GM12878 (cell line): ENCODE results near the gene SEL1L2. TPM values are rescaled to one million over a fixed set of nuclear protein-coding genes. Genes with fewer than 3 reads are reported as not detected.

Experiments
- ATAC-seq: fragments of 200-7000 bp; cut with Tn5 transposase; 3 replicates; pipeline ENCODE4 v1.9.1; 2020; ENCODE audit warnings: mild to moderate bottlenecking, moderate library complexity
- BruUV-seq: library from RNA; stranded (reverse); fragments of 400-500 nt; replicated peaks from 2 replicates; lab custom pipeline; 2021; lab: Mats Ljungman, UMichigan
- CTCF ChIA-PET: fragments of 300-600 bp; sonication (Branson Sonifier 250); formaldehyde crosslinking; extraction: SDS; loops from one replicate; lab custom pipeline; 2021; ENCODE audit warnings: inconsistent platforms; lab: Yijun Ruan, JAX
- POLR2A ChIA-PET: fragments of 350-600 bp; formaldehyde crosslinking; extraction: SDS; loops from one replicate; lab custom pipeline; 2021; ENCODE audit warnings: inconsistent platforms; lab: Charles Lee
- RAD21 ChIA-PET: fragments of 300-600 bp; sonication (Branson Sonifier 250); formaldehyde crosslinking; loops from one replicate; lab custom pipeline; 2023; ENCODE audit warnings: antibody characterized with exemption; ENCODE audit not compliant: unreplicated experiment; lab: Charles Lee
- SMC1A ChIA-PET: fragments of 300-600 bp; sonication (Branson Sonifier 250); formaldehyde crosslinking; loops from one replicate; lab custom pipeline; 2023; ENCODE audit not compliant: unreplicated experiment, uncharacterized antibody; lab: Charles Lee
- DNase-seq: peaks from one replicate; pipeline ENCODE4 v3.0.0-alpha.2; 2011; ENCODE audit warnings: low read depth, low spot score
- FAIRE-seq: peaks from 3 replicates; lab custom pipeline; 2011; peaks lifted over from hg19 to GRCh38; lab: Jason Lieb, UNC
- H2AFZ ChIP-seq: 2 replicates; pipeline ENCODE4 v1.6.0; 2011; ENCODE audit warnings: low read depth, low read length, control low read depth; ENCODE audit not compliant: control insufficient read depth
- H3K27ac ChIP-seq: 2 replicates; pipeline ENCODE4 v1.5.1; 2011; ENCODE audit warnings: control low read depth; ENCODE audit not compliant: control insufficient read depth, insufficient read depth
- H3K27me3 ChIP-seq, 2 experiments: replicated peaks in 1 of 2; 2 replicates each; pipeline versions ENCODE4 v1.6.0 to v1.6.1; 2011; ENCODE audit warnings: low read length in 1 of 2; ENCODE audit not compliant: control insufficient read depth in 2 of 2, insufficient read depth in 2 of 2
- H3K36me3 ChIP-seq, 2 experiments: 2 replicates each; pipeline ENCODE4 v1.5.1; 2011; ENCODE audit warnings: low read length in 1 of 2; ENCODE audit not compliant: control insufficient read depth in 2 of 2, insufficient read depth in 2 of 2
- H3K4me1 ChIP-seq: 2 replicates; pipeline ENCODE4 v1.6.1; 2011; ENCODE audit warnings: mild to moderate bottlenecking, low read length, moderate library complexity, mixed read lengths; ENCODE audit not compliant: control insufficient read depth, insufficient read depth
- H3K4me2 ChIP-seq: 2 replicates; pipeline ENCODE4 v1.6.0; 2011; ENCODE audit warnings: control low read depth; ENCODE audit not compliant: control insufficient read depth, insufficient read depth
- H3K4me3 ChIP-seq: fragments of 200-600 bp; sonication (generic); 2 replicates; pipeline ENCODE4 v1.5.1; 2016
- H3K79me2 ChIP-seq: 2 replicates; pipeline ENCODE4 v1.6.0; 2011; ENCODE audit warnings: low read length; ENCODE audit not compliant: control insufficient read depth, insufficient read depth
- H3K9ac ChIP-seq: 2 replicates; pipeline ENCODE4 v1.8.0; 2011; ENCODE audit warnings: low read length, control low read depth, mixed read lengths; ENCODE audit not compliant: control insufficient read depth, insufficient read depth
- H3K9me3 ChIP-seq: replicated peaks from 3 replicates; pipeline ENCODE4 v1.5.1; 2011; ENCODE audit warnings: mild to moderate bottlenecking, low read length; ENCODE audit not compliant: control insufficient read depth, insufficient read depth
- H4K20me1 ChIP-seq: 2 replicates; pipeline ENCODE4 v1.6.0; 2011; ENCODE audit not compliant: control insufficient read depth, insufficient read depth
- BCL3 ChIP-seq: IDR thresholded peaks from 2 replicates; pipeline ENCODE4 v1.6.1; 2011; ENCODE audit warnings: borderline replicate concordance, low read depth, mild to moderate bottlenecking, moderate library complexity, low read length; ENCODE audit not compliant: insufficient read depth, poor library complexity, severe bottlenecking
- HCFC1 ChIP-seq: fragments of 150-350 bp; IDR thresholded peaks from 2 replicates; pipeline ENCODE4 v1.6.1; 2014; ENCODE audit warnings: low read length
- NFYB ChIP-seq: IDR thresholded peaks from 2 replicates; pipeline ENCODE4 v1.6.1; 2011; ENCODE audit warnings: low read depth, mild to moderate bottlenecking, low read length, improper control_type of control experiment, moderate library complexity; ENCODE audit not compliant: insufficient read depth
- SKIL ChIP-seq: fragments of 450-650 bp; IDR thresholded peaks from 2 replicates; pipeline ENCODE4 v1.6.1; 2017; ENCODE audit warnings: mild to moderate bottlenecking, low read depth, inconsistent platforms; ENCODE audit not compliant: poor library complexity, severe bottlenecking
- WGBS: methylation state at CpG from one replicate; pipeline ENCODE4 v1.1.6; 2016; ENCODE audit warnings: low lambda C conversion rate; ENCODE audit not compliant: insufficient replicate concordance, insufficient coverage; ENCODE audit errors: missing lambda C conversion rate; 5-methylcytosine and 5-hydroxymethylcytosine counted together
- in situ Hi-C: fragments of 300-500 bp; cut with MboI; formaldehyde crosslinking; loops from 9 replicates; pipeline ENCODE4 v1.14.3; 2018; ENCODE audit warnings: mixed read lengths
- intact Hi-C: fragments of 100-400 bp; cut with micrococcal nuclease; formaldehyde crosslinking; loops from one replicate; pipeline ENCODE4 v1.14.2; 2022; ENCODE audit not compliant: unreplicated experiment
- polyA plus RNA-seq, 11 experiments: library from polyadenylated mRNA; depleted of rRNA in 4 of 11; unstranded in 6 of 11; stranded (reverse) in 5 of 11; fragments of >200 nt; fragmentation: Nextera tagmentation in 4 of 11; fragmentation: Illumina TruSeq in 1 of 11; extraction: Ambion mirVana in 4 of 11; extraction: Trizol in 1 of 11; gene quantifications; 1 replicate in 1 of 11; 2 replicates in 10 of 11; pipeline versions ENCODE4 v1.2.1 to v1.2.3, GENCODE V29; 2011 to 2016; ENCODE audit warnings: inconsistent platforms in 2 of 11, missing spikeins in 2 of 11, low read depth in 1 of 11
- total RNA-seq, 4 experiments: library from RNA; depleted of rRNA in 3 of 4; stranded (reverse); fragments of >200 nt in 3 of 4; fragmentation: Illumina TruSeq in 1 of 4; extraction: Trizol in 1 of 4; gene quantifications; 2 replicates each; pipeline versions ENCODE4 v1.2.1 to v1.2.3, GENCODE V29; 2013 to 2021
- TF ChIP-seq, protein P1 (sequence below): fragments of 150-350 bp; IDR thresholded peaks from 2 replicates; pipeline ENCODE4 v1.6.1; 2014; ENCODE audit warnings: mild to moderate bottlenecking, low read depth, low read length

SEL1L2 gene
- total and polyA plus RNA-seq, 10 of the 15 experiments (the other 5 are each of a cell fraction or from before 2014, with no cell fraction given) = not detected

- H3K4me1 ChIP-seq = no peaks in the 10 kb centered on the region
- H3K4me2 ChIP-seq = no peak overlapping the region
- no peaks in the 10 kb centered on the region for H4K20me1 ChIP-seq
- ChIA-PET POLR2A (no interaction called here), SMC1A (no interaction called here), CTCF (no interaction called here)
- 45% methylated on average over 5 of the region's 5 CpGs for WGBS
- no peak overlapping the region for H3K9ac ChIP-seq
- no peaks in the 10 kb centered on the region for H3K9me3 ChIP-seq
- no peaks in the 10 kb centered on the region for H3K79me2 ChIP-seq
- no peaks in the 10 kb centered on the region for H3K36me3 ChIP-seq
- in situ Hi-C loops = no loop called here
- no peak for ATAC-seq
- BruUV-seq = no TSS peak
- TF ChIP-seq HCFC1 (no peak), BCL3 (peak; percentile 74), NFYB (no peak)
- TF ChIP-seq, all 136 proteins: peak for 1
- no peak for DNase-seq
- no peak overlapping the region for H3K27ac ChIP-seq
- intact Hi-C loops = no loop called here
- H3K27me3 ChIP-seq = no peaks in the 10 kb centered on the region
- no peak overlapping the region for H2AFZ ChIP-seq
- H3K4me3 ChIP-seq = no peak overlapping the region
- no peak for FAIRE-seq
- RAD21 ChIA-PET = no interaction called here
These were observed 132.0 kb downstream of the SEL1L2 start for GRCh38 chr20:13858439-13858838.

DNA sequence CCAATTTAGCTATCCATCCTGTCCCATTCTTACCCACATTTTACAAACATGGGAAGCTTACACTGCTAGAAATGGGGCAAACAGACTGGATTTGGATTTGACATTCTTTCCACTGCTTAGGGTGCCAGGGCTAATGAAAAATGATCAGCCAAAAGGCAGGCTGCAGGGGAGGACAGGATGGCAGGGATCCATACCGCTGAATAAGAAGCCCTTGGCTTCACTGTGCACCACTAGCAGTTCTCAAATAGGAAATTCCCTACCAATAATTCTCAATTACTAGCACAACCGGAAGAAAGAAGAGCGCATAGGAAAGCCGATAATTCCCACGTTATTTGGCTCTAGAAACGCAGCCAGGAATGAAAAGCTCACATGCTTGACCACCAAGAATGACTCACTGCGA is 132.5 kb downstream of the SEL1L2 start:
- no peak overlapping the region for H3K27ac ChIP-seq
- FAIRE-seq = no peak
- SMC1A ChIA-PET = no interaction called here
- H4K20me1 ChIP-seq = no peaks in the 10 kb centered on the region
- H2AFZ ChIP-seq = no peak overlapping the region
- intact Hi-C loops = no loop called here
- TF ChIP-seq, protein P1, sequence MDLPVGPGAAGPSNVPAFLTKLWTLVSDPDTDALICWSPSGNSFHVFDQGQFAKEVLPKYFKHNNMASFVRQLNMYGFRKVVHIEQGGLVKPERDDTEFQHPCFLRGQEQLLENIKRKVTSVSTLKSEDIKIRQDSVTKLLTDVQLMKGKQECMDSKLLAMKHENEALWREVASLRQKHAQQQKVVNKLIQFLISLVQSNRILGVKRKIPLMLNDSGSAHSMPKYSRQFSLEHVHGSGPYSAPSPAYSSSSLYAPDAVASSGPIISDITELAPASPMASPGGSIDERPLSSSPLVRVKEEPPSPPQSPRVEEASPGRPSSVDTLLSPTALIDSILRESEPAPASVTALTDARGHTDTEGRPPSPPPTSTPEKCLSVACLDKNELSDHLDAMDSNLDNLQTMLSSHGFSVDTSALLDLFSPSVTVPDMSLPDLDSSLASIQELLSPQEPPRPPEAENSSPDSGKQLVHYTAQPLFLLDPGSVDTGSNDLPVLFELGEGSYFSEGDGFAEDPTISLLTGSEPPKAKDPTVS = no peak
- no peak for TF ChIP-seq SKIL
- TF ChIP-seq, all 136 proteins: peak for 0
- Histone ChIP-seq H3K4me2 (no peak overlapping the region), H3K4me3 (no peak overlapping the region), H3K9me3 (no peaks in the 10 kb centered on the region), H3K27me3 (no peaks in the 10 kb centered on the region), H3K9ac (no peak overlapping the region), H3K4me1 (no peaks in the 10 kb centered on the region), H3K36me3 (no peaks in the 10 kb centered on the region), H3K79me2 (no peaks in the 10 kb centered on the region)
- in situ Hi-C loops = no loop called here
- ATAC-seq (no peak), DNase-seq (no peak)
- WGBS = 41% methylated on average over 7 of the region's 7 CpGs
- no TSS peak for BruUV-seq
- ChIA-PET RAD21 (no interaction called here), POLR2A (no interaction called here), CTCF (no interaction called here)
